HUES64 (cell line): ENCODE data around the gene AVPR2. TPM values are rescaled to one million over a fixed set of nuclear protein-coding genes. Genes with fewer than 3 reads are reported as not detected.

Experiments
- H3K27ac ChIP-seq: 2 replicates; pipeline ENCODE4 v1.7.0; 2013; ENCODE audit warnings: low read depth, low read length, inconsistent platforms
- H3K27me3 ChIP-seq: 2 replicates; pipeline ENCODE4 v1.6.1; 2013; ENCODE audit warnings: mild to moderate bottlenecking, low read length; ENCODE audit not compliant: insufficient read depth
- H3K36me3 ChIP-seq: 2 replicates; pipeline ENCODE4 v1.6.1; 2013; ENCODE audit warnings: mild to moderate bottlenecking, low read length; ENCODE audit not compliant: insufficient read depth
- H3K4me1 ChIP-seq: 2 replicates; pipeline ENCODE4 v1.6.1; 2013; ENCODE audit warnings: mild to moderate bottlenecking, low read length, moderate library complexity; ENCODE audit not compliant: insufficient read depth
- H3K4me3 ChIP-seq: 2 replicates; pipeline ENCODE4 v1.5.1; 2013; ENCODE audit warnings: mild to moderate bottlenecking, low read length, moderate library complexity
- H3K9ac ChIP-seq: 2 replicates; pipeline ENCODE4 v1.6.1; 2013; ENCODE audit warnings: mild to moderate bottlenecking, low read depth, low read length
- H3K9me3 ChIP-seq: 2 replicates; pipeline ENCODE4 v1.6.1; 2013; ENCODE audit warnings: low read depth, low read length; ENCODE audit not compliant: insufficient read depth
- WGBS: fragments of 150-250, 120-280 bp; methylation state at CpG from one replicate; pipeline ENCODE4 v1.1.7; 2013; ENCODE audit warnings: missing lambda C conversion rate; 5-methylcytosine and 5-hydroxymethylcytosine counted together
- polyA plus RNA-seq, 2 experiments: library from polyadenylated mRNA; stranded (reverse); fragments of 50-300 nt; gene quantifications; one replicate each; pipeline ENCODE4 v1.2.3, GENCODE V29; 2013

The AVPR2 gene
- polyA plus RNA-seq (2013, experiment 1 of 2), result not detected
- polyA plus RNA-seq (2013, experiment 2 of 2), result not detected

GRCh38 chrX:153903991-153904957 is at the start of gene AVPR2:
AVPR2 (plus strand) TSS chrX:153904673; CDS start chrX:153905146, 473 bp downstream.
- WGBS, result 79% methylated on average over 22 of the region's 26 CpGs
- no peak within 1 kb of the TSS for H3K27ac ChIP-seq

GRCh38 chrX:153854702-153855101 is 49.8 kb upstream of the AVPR2 start:
- no peak overlapping the region for H3K4me3 ChIP-seq
- H3K36me3 ChIP-seq, result no peaks in the 10 kb centered on the region
- H3K9ac ChIP-seq, result no peak overlapping the region
- H3K27me3 ChIP-seq, result peaks cover 2% of the 10 kb centered on the region; the same call in 1 of the 2 replicates
- H3K27ac ChIP-seq, result no peak overlapping the region
- H3K4me1 ChIP-seq, result no peaks in the 10 kb centered on the region
- WGBS, result 85% methylated on average over 9 of the region's 9 CpGs
- H3K9me3 ChIP-seq, result no peaks in the 10 kb centered on the region

More at GRCh38 chrX:153903991-153904957, at the start of gene AVPR2:
- H3K9me3 ChIP-seq, result no peaks in the 10 kb centered on the region
- no peaks in the 10 kb centered on the region for H3K36me3 ChIP-seq
- H3K27me3 ChIP-seq, result no peaks in the 10 kb centered on the region
- H3K9ac ChIP-seq, result no peak within 1 kb of the TSS
- H3K4me3 ChIP-seq, result no peak within 1 kb of the TSS
- H3K4me1 ChIP-seq, result 0 out of 2 replicates have a peak, but pooled peaks cover 4% of the 10 kb centered on the region

- Histone ChIP-seq H3K27me3 (no peaks in the 10 kb centered on the region; the same call in 1 of the 2 replicates), H3K4me3 (no peak overlapping the region), H3K9ac (no peak overlapping the region), H3K27ac (no peak overlapping the region), H3K9me3 (no peaks in the 10 kb centered on the region), H3K36me3 (no peaks in the 10 kb centered on the region), H3K4me1 (no peaks in the 10 kb centered on the region)
- 84% methylated on average over 2 of the region's 2 CpGs for WGBS
These were observed 47.0 kb upstream of the AVPR2 start for GRCh38 chrX:153857348-153857903.

GRCh38 chrX:153861151-153861550 is 43.3 kb upstream of the AVPR2 start:
- Histone ChIP-seq H3K36me3 (peaks cover 4% of the 10 kb centered on the region; the same call in 1 of the 2 replicates), H3K9ac (no peak overlapping the region), H3K9me3 (no peaks in the 10 kb centered on the region), H3K27me3 (no peaks in the 10 kb centered on the region; the same call in 1 of the 2 replicates), H3K27ac (no peak overlapping the region), H3K4me3 (no peak overlapping the region), H3K4me1 (no peaks in the 10 kb centered on the region)
- WGBS, result 90% methylated on average over 8 of the region's 10 CpGs

DNA sequence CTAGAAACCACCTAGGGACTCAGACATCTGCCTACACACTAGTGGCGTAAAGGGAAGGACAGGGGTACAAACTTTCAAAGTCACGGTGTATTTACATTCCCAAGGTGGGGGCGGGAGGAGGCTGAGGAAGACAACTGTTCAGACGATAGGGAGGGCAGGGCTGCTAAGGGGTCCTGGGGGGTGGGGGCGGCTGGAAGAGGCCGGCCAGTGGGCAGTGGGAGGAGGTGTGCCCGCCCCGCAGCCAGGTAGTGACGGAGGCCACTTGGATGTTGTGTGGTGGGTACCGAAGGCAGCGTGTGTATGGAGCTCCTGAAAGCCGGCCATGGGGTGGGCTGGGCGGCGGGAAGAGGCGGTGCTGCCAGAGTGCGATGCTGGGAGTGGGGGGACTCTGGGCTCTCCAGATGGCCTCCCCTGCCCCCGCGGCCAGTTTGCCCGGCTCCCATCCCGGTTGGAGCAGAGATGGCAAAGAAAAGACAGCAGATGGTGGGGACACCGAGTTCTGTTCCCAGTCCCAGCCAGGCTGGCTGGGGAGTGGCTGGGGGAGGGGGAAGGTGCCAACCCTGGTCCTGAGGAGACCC is 42.7 kb upstream of the AVPR2 start:
- no peaks in the 10 kb centered on the region for H3K9me3 ChIP-seq
- H3K4me1 ChIP-seq, result no peaks in the 10 kb centered on the region
- no peak overlapping the region for H3K9ac ChIP-seq
- no peaks in the 10 kb centered on the region for H3K27me3 ChIP-seq
- H3K36me3 ChIP-seq, result peaks cover 6% of the 10 kb centered on the region
- no peak overlapping the region for H3K27ac ChIP-seq
- WGBS, result 83% methylated on average over 21 of the region's 21 CpGs
- no peak overlapping the region for H3K4me3 ChIP-seq

DNA sequence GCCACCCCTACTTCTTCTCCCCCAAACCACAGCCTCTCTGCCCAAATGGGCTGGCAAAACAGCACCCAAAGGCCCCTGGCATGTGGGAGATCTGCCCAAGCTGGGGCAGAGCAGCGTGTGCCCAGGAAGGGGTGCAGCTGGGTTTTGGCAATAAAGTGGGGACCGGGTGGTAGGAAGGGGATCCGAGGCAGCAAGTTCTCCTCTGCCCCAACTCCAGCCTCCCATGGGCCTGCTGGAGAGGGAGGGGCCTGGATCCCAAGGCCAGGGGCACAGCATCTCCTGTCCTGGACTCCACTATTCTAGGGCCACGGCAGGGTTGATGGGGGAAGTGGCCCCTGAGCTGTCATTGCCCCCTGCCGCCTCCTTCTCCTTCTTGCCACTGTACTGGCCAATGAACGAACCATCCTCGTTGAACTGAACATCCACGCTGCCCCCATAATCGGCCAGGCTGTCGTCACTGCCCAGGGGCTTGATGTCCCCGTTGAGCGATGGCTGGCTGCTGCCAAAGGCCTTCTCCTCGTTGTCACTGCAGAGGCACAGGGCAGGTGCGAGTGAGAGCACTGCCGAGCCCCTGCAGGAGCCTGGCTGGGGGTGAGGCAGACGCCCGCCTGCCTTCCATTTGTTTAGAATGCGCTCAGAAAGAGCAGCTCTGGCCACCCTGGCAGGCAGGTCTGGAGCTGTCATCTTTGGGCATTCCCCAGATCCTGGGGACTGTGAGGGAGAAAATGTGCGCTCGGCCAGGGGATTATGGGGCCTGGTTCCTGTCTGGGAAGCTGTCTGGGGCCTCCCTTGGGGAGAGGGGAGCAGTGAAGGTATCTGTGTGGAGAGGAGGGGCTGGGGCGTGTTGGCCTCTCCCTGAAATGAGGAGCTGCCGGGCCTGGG is 41.9 kb upstream of the AVPR2 start:
- Histone ChIP-seq H3K27me3 (no peaks in the 10 kb centered on the region), H3K36me3 (peaks cover 9% of the 10 kb centered on the region), H3K9me3 (no peaks in the 10 kb centered on the region), H3K4me1 (no peaks in the 10 kb centered on the region), H3K9ac (no peak overlapping the region), H3K4me3 (no peak overlapping the region), H3K27ac (no peak overlapping the region)
- 69% methylated on average over 20 of the region's 22 CpGs for WGBS

DNA sequence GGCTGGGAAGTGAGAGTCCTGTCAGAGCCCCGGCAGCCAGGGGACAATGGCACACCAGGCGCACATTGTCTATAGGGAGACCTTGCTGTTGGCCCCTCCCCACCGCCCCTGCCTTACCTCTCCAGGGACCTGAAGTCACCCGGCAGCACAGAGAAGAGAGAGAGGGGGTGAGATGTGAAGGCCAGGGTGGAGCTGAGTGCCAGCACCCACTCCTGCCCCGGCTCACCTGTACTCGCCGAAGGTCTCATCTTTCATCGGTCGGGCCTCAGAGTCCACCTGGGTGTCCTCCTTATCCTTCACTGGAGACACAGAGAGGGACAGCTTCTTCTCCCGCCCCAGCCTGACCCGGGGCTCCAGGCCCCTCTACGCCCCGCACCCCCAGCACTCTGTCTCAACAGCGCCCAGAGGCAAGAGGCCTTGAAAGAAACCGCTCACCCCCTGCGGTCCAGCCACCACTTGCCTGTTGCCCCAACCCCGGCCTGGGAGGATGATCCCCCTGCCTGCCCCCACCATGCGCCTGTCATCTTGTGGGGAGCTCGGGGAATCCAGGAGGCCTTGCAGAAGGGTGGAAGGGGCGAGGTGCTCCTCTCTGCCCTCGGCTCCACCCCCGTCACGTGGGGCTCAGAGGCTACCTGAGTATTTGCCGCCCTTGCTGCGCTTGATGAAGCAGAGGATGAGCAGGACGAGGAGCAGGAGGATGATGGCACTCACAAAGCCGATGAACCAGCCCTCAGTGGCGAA is 41.1 kb upstream of the AVPR2 start:
- Histone ChIP-seq H3K9me3 (no peaks in the 10 kb centered on the region), H3K27me3 (no peaks in the 10 kb centered on the region), H3K36me3 (peaks cover 11% of the 10 kb centered on the region), H3K9ac (no peak overlapping the region), H3K4me1 (no peaks in the 10 kb centered on the region), H3K4me3 (no peak overlapping the region), H3K27ac (no peak overlapping the region)
- WGBS, result 73% methylated on average over 26 of the region's 28 CpGs

DNA sequence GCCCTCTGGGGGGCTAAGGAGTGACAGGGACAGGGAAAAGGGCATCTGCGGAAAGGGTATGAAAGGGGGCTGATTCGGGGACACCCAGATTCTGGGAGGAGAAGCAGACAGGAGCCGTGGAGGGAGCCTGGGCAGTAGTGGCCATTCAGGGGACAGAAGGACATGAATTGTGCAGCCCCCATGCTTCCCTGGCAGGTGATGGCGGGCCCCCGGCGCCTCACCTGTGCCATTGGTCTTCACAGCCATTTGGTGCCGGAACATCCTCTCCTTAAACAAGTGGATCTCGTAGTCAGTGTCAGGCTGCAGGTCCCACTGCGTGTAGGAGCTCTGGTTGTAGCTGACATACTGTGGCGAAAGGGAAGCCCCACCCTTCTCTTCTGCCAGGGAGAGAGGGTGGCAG is 40.4 kb upstream of the AVPR2 start:
- H3K4me1 ChIP-seq, result no peaks in the 10 kb centered on the region
- H3K4me3 ChIP-seq, result no peak overlapping the region
- no peaks in the 10 kb centered on the region for H3K27me3 ChIP-seq
- no peaks in the 10 kb centered on the region for H3K9me3 ChIP-seq
- WGBS, result 92% methylated on average over 10 of the region's 10 CpGs
- H3K27ac ChIP-seq, result no peak overlapping the region
- no peak overlapping the region for H3K9ac ChIP-seq
- peaks cover 16% of the 10 kb centered on the region for H3K36me3 ChIP-seq

DNA sequence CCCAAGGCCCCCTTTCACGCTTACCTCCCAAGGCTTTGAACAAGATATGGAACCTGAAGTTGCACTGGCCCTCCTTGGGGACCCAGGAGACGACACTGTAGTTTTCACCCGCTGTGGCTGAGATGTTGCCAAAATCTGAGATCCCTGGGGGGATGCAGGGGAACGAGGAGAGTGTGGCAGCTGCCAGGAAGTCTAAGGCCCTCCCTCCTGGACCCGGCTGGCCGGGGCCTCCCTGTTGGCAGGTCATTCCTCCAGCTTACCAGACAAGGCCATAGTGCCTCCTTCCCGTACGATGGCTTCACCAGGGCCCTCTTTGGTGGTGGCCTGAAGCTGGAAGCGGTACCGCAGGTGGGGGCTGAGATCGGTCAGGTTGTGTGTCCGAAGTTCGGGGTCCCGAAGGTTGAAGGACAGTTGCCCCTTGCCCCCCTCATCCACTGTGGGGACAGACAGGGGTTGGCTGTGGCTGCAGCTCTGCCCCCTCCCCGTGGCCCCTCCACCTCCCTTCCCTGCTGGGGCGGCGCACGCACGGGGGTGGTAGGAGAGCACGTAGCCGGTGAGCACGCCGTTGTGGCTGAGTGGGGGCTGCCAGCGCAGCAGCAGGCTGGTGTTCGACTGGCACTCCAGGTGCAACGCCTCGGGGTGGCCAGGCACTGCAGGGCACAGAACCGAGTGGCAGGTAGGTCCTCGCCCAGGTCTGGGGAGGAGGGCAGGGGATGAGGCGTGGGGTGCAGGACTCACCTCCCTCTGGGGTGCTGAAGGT is 39.7 kb upstream of the AVPR2 start:
- Histone ChIP-seq H3K27me3 (no peaks in the 10 kb centered on the region), H3K4me1 (no peaks in the 10 kb centered on the region), H3K4me3 (no peak overlapping the region), H3K9ac (no peak overlapping the region), H3K27ac (no peak overlapping the region), H3K9me3 (no peaks in the 10 kb centered on the region), H3K36me3 (peaks cover 18% of the 10 kb centered on the region)
- WGBS, result 95% methylated on average over 30 of the region's 30 CpGs

- H3K9me3 ChIP-seq, result no peaks in the 10 kb centered on the region
- 96% methylated on average over 11 of the region's 11 CpGs for WGBS
- H3K27me3 ChIP-seq, result no peaks in the 10 kb centered on the region
- no peak overlapping the region for H3K4me3 ChIP-seq
- H3K36me3 ChIP-seq, result peaks cover 18% of the 10 kb centered on the region
- H3K4me1 ChIP-seq, result no peaks in the 10 kb centered on the region
- H3K9ac ChIP-seq, result no peak overlapping the region
- no peak overlapping the region for H3K27ac ChIP-seq
These were observed 39.2 kb upstream of the AVPR2 start for GRCh38 chrX:153865321-153865580.
